ENCODE results near the gene TTC7B. TPM values are rescaled to one million over a fixed set of nuclear protein-coding genes. Genes with fewer than 3 reads are reported as not detected.

Gene TTC7B
- total and polyA plus RNA-seq, 12 donors, result 10.0 to 58.4 (median 24.7) TPM

DNA sequence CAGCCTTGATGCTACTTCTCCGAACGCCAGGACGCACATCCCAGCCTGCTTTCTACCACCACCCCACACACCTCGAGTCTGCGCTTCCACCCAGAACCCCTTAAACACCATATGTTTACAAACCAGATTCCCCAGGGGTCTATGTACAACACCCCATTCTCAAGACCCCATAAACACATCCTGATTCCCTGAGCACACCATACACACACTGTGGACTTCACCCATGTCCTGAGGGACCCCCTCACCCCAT, 733 bp downstream of the TTC7B start:
- H3K27me3 ChIP-seq, result no peaks in the 10 kb centered on the region
- DNase-seq, result no peak
- no peaks in the 10 kb centered on the region for H3K36me3 ChIP-seq (replicated peaks in 1 of 2)
- TF ChIP-seq POLR2A (IDR thresholded peaks at IDR 0.05) (no peak), CTCF (IDR thresholded peaks at IDR 0.05) (no peak)
- peaks cover 4 to 14% of the 10 kb centered on the region in 2 donors for H3K4me1 ChIP-seq (replicated peaks in 1 of 2)
- intact Hi-C loops (cut with DNase I), result no loop called here
- peak overlapping the region in 2 of 4 donors; percentile 37 to 85 for H3K4me3 ChIP-seq
- 15 to 26% (median 24%) methylated on average over 5 of the region's 5 CpGs for WGBS, 4 donors
- H3K27ac ChIP-seq, result no peak overlapping the region
- H3K9me3 ChIP-seq (replicated peaks in 1 of 3), result no peaks in the 10 kb centered on the region

GRCh38 chr14:90814806-90815571, 1.2 kb downstream of the TTC7B start:
- Histone ChIP-seq H3K4me1 (replicated peaks in 1 of 2) (peaks cover 4 to 14% of the 10 kb centered on the region in 2 donors), H3K27me3 (no peaks in the 10 kb centered on the region), H3K9me3 (replicated peaks in 1 of 3) (no peaks in the 10 kb centered on the region), H3K36me3 (replicated peaks in 1 of 2) (no peaks in the 10 kb centered on the region), H3K27ac (no peak overlapping the region), H3K4me3 (peak overlapping the region in 2 of 4 donors; percentile 37 to 85)
- DNase-seq, result no peak
- TF ChIP-seq CTCF (IDR thresholded peaks at IDR 0.05) (no peak), POLR2A (IDR thresholded peaks at IDR 0.05) (no peak)
- 73 to 79% (median 75%) methylated on average over 12 to 13 of the region's 13 CpGs for WGBS, 4 donors
- intact Hi-C loops (cut with DNase I), result no loop called here

DNA sequence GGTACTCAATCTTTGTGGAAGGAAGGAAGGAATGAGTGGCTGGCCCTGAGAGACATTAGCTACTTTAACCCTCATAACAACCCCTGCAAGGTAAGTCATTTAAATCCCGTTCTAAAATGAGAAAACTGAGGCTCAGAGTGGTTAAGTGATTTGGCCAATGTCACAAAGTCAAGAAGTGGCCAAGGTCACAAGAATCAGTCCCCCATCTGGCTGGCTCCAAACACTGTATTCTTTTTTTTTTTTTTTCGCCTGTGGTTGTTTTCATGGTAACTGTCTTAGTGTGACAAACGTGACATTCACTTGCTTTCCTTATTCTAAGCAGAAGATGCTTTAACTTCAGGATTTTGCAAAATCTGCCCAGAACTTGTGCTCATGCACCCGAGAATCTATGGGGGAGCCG, 2.8 kb downstream of the TTC7B start:
- H3K27ac ChIP-seq, result no peak overlapping the region
- TF ChIP-seq POLR2A (IDR thresholded peaks at IDR 0.05), result no peak
- no peak for TF ChIP-seq CTCF (IDR thresholded peaks at IDR 0.05)
- 66 to 80% (median 78%) methylated on average over 5 of the region's 5 CpGs for WGBS, 4 donors
- no peak overlapping the region for H3K4me3 ChIP-seq
- H3K9me3 ChIP-seq (replicated peaks in 1 of 3), result no peaks in the 10 kb centered on the region
- no peak for DNase-seq
- peaks cover 4 to 14% of the 10 kb centered on the region in 2 donors for H3K4me1 ChIP-seq (replicated peaks in 1 of 2)
- H3K36me3 ChIP-seq (replicated peaks in 1 of 2), result no peaks in the 10 kb centered on the region
- H3K27me3 ChIP-seq, result no peaks in the 10 kb centered on the region
- intact Hi-C loops (cut with DNase I), result no loop called here

GRCh38 chr14:90812109-90812508, 4.1 kb downstream of the TTC7B start:
- 92 to 100% (median 96%) methylated on average over 1 to 5 of the region's 5 CpGs for WGBS, 4 donors
- H3K27me3 ChIP-seq, result no peaks in the 10 kb centered on the region
- intact Hi-C loops (cut with DNase I), result no loop called here
- no peaks in the 10 kb centered on the region for H3K36me3 ChIP-seq (replicated peaks in 1 of 2)
- H3K4me3 ChIP-seq, result no peak overlapping the region
- no peaks in the 10 kb centered on the region for H3K9me3 ChIP-seq (replicated peaks in 1 of 3)
- no peak overlapping the region for H3K27ac ChIP-seq
- no peak for TF ChIP-seq POLR2A (IDR thresholded peaks at IDR 0.05)
- peaks cover 4 to 14% of the 10 kb centered on the region in 2 donors for H3K4me1 ChIP-seq (replicated peaks in 1 of 2)
- no peak for DNase-seq

- 90 to 95% (median 94%) methylated on average over 8 to 10 of the region's 10 CpGs for WGBS, 4 donors
- intact Hi-C loops (cut with DNase I), result no loop called here
- Histone ChIP-seq H3K27ac (no peak overlapping the region), H3K36me3 (replicated peaks in 1 of 2) (no peaks in the 10 kb centered on the region), H3K4me3 (no peak overlapping the region), H3K27me3 (no peaks in the 10 kb centered on the region), H3K9me3 (replicated peaks in 1 of 3) (no peaks in the 10 kb centered on the region), H3K4me1 (replicated peaks in 1 of 2) (peaks cover 4 to 14% of the 10 kb centered on the region in 2 donors)
- DNase-seq, result no peak
- no peak for TF ChIP-seq CTCF (IDR thresholded peaks at IDR 0.05)
- TF ChIP-seq POLR2A (IDR thresholded peaks at IDR 0.05), result no peak
Measured at GRCh38 chr14:90811641-90812040, 4.6 kb downstream of the TTC7B start.

Measured in adrenal gland (tissue), 12 donors.